WTC11 (cell line): Measurements from ENCODE around the gene EDIL3.

Experiments used
- ATF6 ChIP-seq: sonication (generic); formaldehyde crosslinking; IDR thresholded peaks from 2 replicates; pipeline ENCODE4 v1.8.1; 2023; ENCODE audit warnings: mild to moderate bottlenecking, missing genetic modification reagents
- CBFB ChIP-seq: sonication (generic); formaldehyde crosslinking; IDR thresholded peaks from 2 replicates; pipeline ENCODE4 v1.8.1; 2022; ENCODE audit warnings: mild to moderate bottlenecking, low read depth, missing genetic modification reagents
- CTCF ChIP-seq: fragments of 200-600 bp; IDR thresholded peaks from 2 replicates; pipeline ENCODE4 v1.8.0; 2022; ENCODE audit warnings: antibody characterized with exemption
- FOXJ3 ChIP-seq: sonication (generic); formaldehyde crosslinking; IDR thresholded peaks from 2 replicates; pipeline ENCODE4 v1.9.0; 2021; ENCODE audit warnings: missing genetic modification reagents, mild to moderate bottlenecking, borderline replicate concordance
- MXD4 ChIP-seq: fragments of 250-450 bp; sonication (Bioruptor Pico); IDR thresholded peaks from 2 replicates; pipeline ENCODE4 v1.8.0; 2021; ENCODE audit warnings: mild to moderate bottlenecking, moderate library complexity, borderline replicate concordance
- NR1H2 ChIP-seq: sonication (generic); formaldehyde crosslinking; IDR thresholded peaks from 2 replicates; pipeline ENCODE4 v1.9.0; 2021; ENCODE audit warnings: mild to moderate bottlenecking, moderate library complexity, missing genetic modification reagents
- SP1 ChIP-seq: sonication (generic); formaldehyde crosslinking; conservative IDR thresholded peaks from 2 replicates; pipeline ENCODE4 v1.8.1; 2022; ENCODE audit warnings: missing genetic modification reagents
- TCF7 ChIP-seq: sonication (generic); formaldehyde crosslinking; IDR thresholded peaks from 2 replicates; pipeline ENCODE4 v1.8.0; 2022; ENCODE audit warnings: mild to moderate bottlenecking, low read depth, missing genetic modification reagents, moderate library complexity
- ZNF281 ChIP-seq: sonication (generic); formaldehyde crosslinking; IDR thresholded peaks from 2 replicates; pipeline ENCODE4 v1.8.0; 2023; ENCODE audit warnings: mild to moderate bottlenecking, missing genetic modification reagents
- TF ChIP-seq, protein P1 (sequence below): sonication (generic); formaldehyde crosslinking; IDR thresholded peaks from 2 replicates; pipeline ENCODE4 v1.8.0; 2022; ENCODE audit warnings: mild to moderate bottlenecking, missing genetic modification reagents
- TF ChIP-seq, protein P2 (sequence below): sonication (generic); formaldehyde crosslinking; IDR thresholded peaks from 2 replicates; pipeline ENCODE4 v1.8.0; 2022; ENCODE audit warnings: missing genetic modification reagents
- TF ChIP-seq, protein P3 (sequence below): sonication (generic); formaldehyde crosslinking; IDR thresholded peaks from 2 replicates; pipeline ENCODE4 v1.8.1; 2023; ENCODE audit warnings: mild to moderate bottlenecking, missing genetic modification reagents, moderate library complexity
- TF ChIP-seq, protein P4 (sequence below): sonication (generic); formaldehyde crosslinking; IDR thresholded peaks from 2 replicates; pipeline ENCODE4 v1.8.1; 2023; ENCODE audit warnings: mild to moderate bottlenecking, missing genetic modification reagents, borderline replicate concordance

GRCh38 chr5:84059672-84060071 lies 325.0 kb downstream of the EDIL3 start:
- no peak for TF ChIP-seq SP1
- TF ChIP-seq TCF7 (CRISPR knock-in tag): no peak
- TF ChIP-seq MXD4: no peak
- no peak for TF ChIP-seq CTCF
- TF ChIP-seq, protein P1, sequence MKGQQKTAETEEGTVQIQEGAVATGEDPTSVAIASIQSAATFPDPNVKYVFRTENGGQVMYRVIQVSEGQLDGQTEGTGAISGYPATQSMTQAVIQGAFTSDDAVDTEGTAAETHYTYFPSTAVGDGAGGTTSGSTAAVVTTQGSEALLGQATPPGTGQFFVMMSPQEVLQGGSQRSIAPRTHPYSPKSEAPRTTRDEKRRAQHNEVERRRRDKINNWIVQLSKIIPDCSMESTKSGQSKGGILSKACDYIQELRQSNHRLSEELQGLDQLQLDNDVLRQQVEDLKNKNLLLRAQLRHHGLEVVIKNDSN (CRISPR knock-in tag): no peak
- TF ChIP-seq, protein P2, sequence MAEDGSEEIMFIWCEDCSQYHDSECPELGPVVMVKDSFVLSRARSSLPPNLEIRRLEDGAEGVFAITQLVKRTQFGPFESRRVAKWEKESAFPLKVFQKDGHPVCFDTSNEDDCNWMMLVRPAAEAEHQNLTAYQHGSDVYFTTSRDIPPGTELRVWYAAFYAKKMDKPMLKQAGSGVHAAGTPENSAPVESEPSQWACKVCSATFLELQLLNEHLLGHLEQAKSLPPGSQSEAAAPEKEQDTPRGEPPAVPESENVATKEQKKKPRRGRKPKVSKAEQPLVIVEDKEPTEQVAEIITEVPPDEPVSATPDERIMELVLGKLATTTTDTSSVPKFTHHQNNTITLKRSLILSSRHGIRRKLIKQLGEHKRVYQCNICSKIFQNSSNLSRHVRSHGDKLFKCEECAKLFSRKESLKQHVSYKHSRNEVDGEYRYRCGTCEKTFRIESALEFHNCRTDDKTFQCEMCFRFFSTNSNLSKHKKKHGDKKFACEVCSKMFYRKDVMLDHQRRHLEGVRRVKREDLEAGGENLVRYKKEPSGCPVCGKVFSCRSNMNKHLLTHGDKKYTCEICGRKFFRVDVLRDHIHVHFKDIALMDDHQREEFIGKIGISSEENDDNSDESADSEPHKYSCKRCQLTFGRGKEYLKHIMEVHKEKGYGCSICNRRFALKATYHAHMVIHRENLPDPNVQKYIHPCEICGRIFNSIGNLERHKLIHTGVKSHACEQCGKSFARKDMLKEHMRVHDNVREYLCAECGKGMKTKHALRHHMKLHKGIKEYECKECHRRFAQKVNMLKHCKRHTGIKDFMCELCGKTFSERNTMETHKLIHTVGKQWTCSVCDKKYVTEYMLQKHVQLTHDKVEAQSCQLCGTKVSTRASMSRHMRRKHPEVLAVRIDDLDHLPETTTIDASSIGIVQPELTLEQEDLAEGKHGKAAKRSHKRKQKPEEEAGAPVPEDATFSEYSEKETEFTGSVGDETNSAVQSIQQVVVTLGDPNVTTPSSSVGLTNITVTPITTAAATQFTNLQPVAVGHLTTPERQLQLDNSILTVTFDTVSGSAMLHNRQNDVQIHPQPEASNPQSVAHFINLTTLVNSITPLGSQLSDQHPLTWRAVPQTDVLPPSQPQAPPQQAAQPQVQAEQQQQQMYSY (CRISPR knock-in tag): no peak
- TF ChIP-seq, protein P3, sequence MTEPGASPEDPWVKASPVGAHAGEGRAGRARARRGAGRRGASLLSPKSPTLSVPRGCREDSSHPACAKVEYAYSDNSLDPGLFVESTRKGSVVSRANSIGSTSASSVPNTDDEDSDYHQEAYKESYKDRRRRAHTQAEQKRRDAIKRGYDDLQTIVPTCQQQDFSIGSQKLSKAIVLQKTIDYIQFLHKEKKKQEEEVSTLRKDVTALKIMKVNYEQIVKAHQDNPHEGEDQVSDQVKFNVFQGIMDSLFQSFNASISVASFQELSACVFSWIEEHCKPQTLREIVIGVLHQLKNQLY (CRISPR knock-in tag): no peak
- TF ChIP-seq NR1H2 (CRISPR knock-in tag): no peak
- TF ChIP-seq, protein P4, sequence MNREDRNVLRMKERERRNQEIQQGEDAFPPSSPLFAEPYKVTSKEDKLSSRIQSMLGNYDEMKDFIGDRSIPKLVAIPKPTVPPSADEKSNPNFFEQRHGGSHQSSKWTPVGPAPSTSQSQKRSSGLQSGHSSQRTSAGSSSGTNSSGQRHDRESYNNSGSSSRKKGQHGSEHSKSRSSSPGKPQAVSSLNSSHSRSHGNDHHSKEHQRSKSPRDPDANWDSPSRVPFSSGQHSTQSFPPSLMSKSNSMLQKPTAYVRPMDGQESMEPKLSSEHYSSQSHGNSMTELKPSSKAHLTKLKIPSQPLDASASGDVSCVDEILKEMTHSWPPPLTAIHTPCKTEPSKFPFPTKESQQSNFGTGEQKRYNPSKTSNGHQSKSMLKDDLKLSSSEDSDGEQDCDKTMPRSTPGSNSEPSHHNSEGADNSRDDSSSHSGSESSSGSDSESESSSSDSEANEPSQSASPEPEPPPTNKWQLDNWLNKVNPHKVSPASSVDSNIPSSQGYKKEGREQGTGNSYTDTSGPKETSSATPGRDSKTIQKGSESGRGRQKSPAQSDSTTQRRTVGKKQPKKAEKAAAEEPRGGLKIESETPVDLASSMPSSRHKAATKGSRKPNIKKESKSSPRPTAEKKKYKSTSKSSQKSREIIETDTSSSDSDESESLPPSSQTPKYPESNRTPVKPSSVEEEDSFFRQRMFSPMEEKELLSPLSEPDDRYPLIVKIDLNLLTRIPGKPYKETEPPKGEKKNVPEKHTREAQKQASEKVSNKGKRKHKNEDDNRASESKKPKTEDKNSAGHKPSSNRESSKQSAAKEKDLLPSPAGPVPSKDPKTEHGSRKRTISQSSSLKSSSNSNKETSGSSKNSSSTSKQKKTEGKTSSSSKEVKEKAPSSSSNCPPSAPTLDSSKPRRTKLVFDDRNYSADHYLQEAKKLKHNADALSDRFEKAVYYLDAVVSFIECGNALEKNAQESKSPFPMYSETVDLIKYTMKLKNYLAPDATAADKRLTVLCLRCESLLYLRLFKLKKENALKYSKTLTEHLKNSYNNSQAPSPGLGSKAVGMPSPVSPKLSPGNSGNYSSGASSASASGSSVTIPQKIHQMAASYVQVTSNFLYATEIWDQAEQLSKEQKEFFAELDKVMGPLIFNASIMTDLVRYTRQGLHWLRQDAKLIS (CRISPR knock-in tag): no peak
- TF ChIP-seq ZNF281: no peak
- no peak for TF ChIP-seq ATF6
- TF ChIP-seq CBFB (CRISPR knock-in tag): no peak
- TF ChIP-seq FOXJ3 (CRISPR knock-in tag): no peak
